Smooth muscle cell of the coronary artery (primary cell): Measurements from ENCODE around the gene PIGO. TPM values are rescaled to one million over a fixed set of nuclear protein-coding genes. Genes with fewer than 3 reads are reported as not detected.

Experiments
- total RNA-seq: library from RNA; depleted of rRNA; stranded (reverse); fragments of >200 nt; gene quantifications from 2 replicates; pipeline ENCODE4 v1.2.3, GENCODE V29; 2014; ENCODE audit warnings: low replicate concordance

PIGO gene
- total RNA-seq, result 4.4 and 9.8 TPM in 2 replicates

GRCh38 chr9:35096035-35096849 lies at the start of gene PIGO:
Gene PIGO, minus strand, starts transcription at chr9:35096591. Its CDS starts 1,026 bp downstream, at chr9:35095565.

GRCh38 chr9:35115680-35116538 lies 19.5 kb upstream of the PIGO start, which contains the start of gene ATOSB:
Gene ATOSB, minus strand, starts transcription at chr9:35115862. Its CDS starts 7,588 bp downstream, at chr9:35108274.

GRCh38 chr9:35102769-35103659 lies 6.6 kb upstream of the PIGO start, which contains the start of gene STOML2:
Gene STOML2, minus strand, starts transcription at chr9:35103131. Its CDS starts 37 bp downstream, at chr9:35103094.

GRCh38 chr9:35079426-35080341 lies 16.7 kb downstream of the PIGO start, which contains the start of gene FANCG:
Gene FANCG, minus strand, starts transcription at chr9:35079942. Its CDS starts 418 bp downstream, at chr9:35079524.

GRCh38 chr9:35072461-35073278 lies 23.7 kb downstream of the PIGO start, which contains the start of gene VCP:
Gene VCP, minus strand, starts transcription at chr9:35072625. Its CDS starts 272 bp downstream, at chr9:35072353.

Other genes starting within 250 kb of the PIGO start
- gene PHF24, start 138.3 kb downstream of the PIGO start, total RNA-seq, result under 0.01 TPM in 2 replicates
- 6.3 and 18.3 TPM in 2 replicates for gene DNAJB5, start 106.8 kb downstream of the PIGO start, total RNA-seq
- 477 and 492 TPM in 2 replicates for gene VCP, start 24.0 kb downstream of the PIGO start, total RNA-seq
- 6.0 and 12.4 TPM in 2 replicates for gene FANCG, start 16.6 kb downstream of the PIGO start, total RNA-seq
- gene STOML2, start 6.5 kb upstream of the PIGO start, total RNA-seq, result 154 and 173 TPM in 2 replicates
- gene ATOSB, start 19.3 kb upstream of the PIGO start, total RNA-seq, result 11.9 and 25.1 TPM in 2 replicates
- gene UNC13B, start 65.4 kb upstream of the PIGO start, total RNA-seq, result 20.8 and 22.3 TPM in 2 replicates